SKM-1 treated with dmso at 0.1 percent for 144 hours (cell line): ENCODE results near the gene CD28.
"Not testable (repeated sequence)": the region's sequence is repeated elsewhere in the genome, so short reads cannot be mapped to it uniquely, and the experiment has no call there.

Experiments
- DNase-seq: peaks from one replicate; lab custom pipeline; 2025; ENCODE audit not compliant: unreplicated experiment; lab: John Stamatoyannopoulos, UW

Gene CD28

DNA sequence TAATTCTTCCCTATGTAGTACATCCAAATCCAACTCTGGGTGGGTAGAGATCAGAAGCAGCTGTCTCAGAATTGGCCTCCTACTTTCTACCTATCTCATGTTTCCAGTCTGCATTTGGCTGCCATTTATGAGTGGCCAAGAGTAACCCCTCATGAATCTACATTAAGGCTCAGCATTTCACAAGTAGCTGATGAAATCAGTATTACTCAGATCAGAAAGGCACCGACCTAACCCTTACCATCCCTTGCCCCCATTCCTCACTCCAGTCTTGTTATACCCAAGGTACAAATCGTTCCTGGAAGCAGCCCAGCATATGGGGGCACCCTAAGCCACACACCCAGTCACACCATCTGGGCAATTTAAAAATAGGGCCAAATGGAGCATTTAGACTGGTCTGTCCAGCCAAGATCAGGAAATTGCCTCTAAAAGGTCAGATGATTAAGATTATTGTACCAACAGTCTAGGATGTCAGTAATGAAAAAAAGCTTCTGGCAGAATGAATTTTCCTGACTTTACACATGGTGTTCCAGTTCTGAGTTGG, 37.1 kb downstream of the CD28 start:
- DNase-seq: no peak

DNA sequence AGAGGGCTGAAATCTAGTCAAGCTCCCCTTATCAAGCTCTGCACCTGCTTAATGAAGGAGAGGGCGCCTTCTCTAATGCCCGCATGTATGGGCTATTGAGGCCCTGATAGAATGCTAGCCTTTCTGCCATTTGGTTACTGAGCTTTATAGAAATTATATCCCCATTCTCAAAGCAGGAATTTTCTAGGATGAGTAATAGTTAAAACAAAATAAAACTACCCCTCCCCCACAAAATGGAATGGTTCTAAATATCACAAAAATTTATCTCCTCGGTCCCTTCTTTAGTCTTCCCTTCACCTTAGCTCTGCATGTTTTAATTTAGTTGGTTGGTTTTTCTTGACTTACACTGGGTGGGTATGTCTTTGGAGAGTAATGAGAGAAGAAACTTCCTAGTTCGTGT, 37.7 kb downstream of the CD28 start:
- no peak for DNase-seq

DNA sequence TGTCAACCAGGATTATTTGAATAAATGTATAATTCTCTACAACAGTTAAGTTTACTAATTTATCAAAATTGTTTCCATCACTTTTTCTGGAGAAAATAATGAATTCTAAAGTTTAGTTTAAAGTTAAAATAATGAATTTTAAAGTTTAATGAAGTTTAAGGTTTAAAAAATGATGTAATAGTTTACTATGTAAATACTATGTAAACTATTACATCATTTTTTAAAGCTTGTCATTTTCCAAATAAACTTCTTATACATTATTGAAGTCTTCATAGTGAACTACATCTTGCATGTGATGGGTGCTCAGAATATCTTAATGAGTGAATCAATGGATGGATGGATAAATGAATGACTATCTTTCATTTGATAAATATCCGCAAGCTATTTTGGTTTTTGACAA, 38.8 kb downstream of the CD28 start:
- DNase-seq: no peak

DNA sequence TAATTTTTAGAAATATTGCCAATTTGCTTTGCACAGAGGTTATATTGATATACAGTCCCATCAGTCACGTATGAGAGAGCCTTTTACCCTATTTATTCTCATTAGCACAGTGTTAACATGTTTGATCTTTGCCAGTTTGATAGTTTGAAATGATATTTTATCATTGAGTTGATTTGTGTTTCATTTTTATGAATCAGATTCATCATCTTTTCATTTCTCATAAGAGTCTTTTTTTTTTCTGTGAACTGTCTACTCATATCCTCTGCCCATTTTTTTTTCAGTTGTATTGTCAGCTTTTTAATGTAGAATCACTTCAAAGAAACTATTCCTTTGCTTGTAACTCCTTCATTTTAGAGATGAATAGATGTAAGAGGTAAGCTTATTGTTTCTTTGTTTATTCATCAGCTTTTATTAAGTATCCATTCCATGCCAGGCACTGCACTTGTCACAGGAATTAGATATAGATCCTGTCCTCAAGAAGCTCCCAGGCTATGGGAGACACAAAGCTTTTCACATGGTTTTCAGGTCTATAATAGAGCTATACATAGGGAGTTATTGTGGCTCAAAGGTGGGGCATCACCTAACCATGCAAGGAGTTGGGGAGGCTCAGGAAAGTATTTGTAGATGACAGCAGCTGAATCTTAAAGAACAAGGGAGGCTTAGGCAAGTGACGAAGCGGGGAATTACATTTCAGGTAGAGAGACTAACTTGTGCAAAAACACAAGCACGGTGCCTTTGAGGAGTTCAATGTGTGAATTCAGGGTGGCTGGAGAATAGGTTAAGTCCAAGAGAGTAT, 42.1 kb downstream of the CD28 start:
- no peak for DNase-seq

DNA sequence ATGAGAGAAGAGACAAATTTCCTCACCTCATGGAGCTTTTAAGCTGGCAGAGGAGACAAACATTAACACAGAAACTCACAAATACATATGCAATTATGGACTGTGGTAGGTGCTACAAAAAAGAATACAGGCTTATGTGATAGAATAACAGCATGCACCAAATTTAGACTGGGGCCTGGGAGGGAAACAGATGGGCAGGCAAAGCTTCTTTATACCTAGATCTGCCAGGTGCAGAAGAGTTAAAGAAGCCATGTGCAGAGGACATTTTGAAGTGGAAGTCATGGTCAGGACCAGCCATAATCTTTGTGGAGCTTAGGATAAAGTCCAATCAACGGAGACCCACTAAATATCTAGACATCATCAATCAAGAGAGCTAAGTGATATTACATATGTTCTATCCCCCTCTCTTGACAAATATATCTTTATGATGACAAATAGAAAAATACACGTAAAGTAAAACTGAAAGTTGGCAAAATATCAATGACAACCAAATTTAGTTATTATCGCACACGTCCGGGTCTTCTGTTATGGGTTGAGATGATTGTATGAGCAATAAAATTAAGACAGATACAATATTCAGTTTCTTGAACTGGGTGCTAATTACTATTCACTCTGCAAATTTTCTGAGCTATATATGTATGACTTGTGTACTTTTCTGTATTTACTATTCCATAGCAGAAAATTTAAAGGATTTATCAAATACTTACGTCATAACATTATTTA, 44.1 kb downstream of the CD28 start:
- no peak for DNase-seq

GRCh38 chr2:203751685-203752271, 45.3 kb downstream of the CD28 start:
- DNase-seq: peak; percentile 18

DNA sequence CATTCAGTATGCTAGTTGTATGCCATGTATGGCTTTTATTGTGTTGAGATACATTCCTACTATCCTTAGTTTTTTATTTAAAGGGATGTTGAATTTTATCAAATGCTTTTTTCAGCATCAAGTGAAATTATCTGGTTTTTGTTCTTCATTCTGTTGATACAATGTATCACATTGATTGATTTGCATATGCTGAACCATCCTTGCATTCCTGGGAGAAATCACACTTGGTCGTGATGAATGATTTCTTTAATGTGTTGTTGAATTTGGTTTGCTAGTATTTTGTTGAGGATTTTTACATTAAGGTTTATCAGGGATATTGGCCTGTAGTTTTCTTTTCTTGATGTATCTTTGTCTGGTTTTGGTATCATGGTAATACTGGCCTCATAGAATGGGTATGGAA, 49.7 kb downstream of the CD28 start:
- DNase-seq: no peak

GRCh38 chr2:203758841-203759689, 52.6 kb downstream of the CD28 start:
- DNase-seq: no peak

GRCh38 chr2:203759690-203760365, 53.4 kb downstream of the CD28 start:
- no peak for DNase-seq

DNA sequence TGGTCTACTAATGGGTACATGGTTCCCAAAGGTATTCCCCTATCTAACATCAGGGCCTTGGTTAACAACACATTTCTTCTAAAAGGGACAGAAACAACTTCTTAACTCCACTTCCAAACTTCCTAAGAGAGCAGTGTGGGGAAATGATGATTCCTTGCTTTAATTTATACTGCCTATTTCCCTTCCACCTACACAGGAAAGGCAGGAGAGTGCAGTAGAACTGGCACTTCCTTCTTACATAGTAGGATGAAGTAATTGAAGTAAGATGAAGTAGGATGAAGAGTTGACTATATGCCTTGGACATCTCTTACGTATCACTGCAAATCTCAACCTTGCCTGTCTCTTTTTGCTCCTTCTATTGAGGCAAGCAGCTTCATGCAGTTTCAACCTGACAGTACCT, 54.7 kb downstream of the CD28 start:
- DNase-seq: no peak

DNA sequence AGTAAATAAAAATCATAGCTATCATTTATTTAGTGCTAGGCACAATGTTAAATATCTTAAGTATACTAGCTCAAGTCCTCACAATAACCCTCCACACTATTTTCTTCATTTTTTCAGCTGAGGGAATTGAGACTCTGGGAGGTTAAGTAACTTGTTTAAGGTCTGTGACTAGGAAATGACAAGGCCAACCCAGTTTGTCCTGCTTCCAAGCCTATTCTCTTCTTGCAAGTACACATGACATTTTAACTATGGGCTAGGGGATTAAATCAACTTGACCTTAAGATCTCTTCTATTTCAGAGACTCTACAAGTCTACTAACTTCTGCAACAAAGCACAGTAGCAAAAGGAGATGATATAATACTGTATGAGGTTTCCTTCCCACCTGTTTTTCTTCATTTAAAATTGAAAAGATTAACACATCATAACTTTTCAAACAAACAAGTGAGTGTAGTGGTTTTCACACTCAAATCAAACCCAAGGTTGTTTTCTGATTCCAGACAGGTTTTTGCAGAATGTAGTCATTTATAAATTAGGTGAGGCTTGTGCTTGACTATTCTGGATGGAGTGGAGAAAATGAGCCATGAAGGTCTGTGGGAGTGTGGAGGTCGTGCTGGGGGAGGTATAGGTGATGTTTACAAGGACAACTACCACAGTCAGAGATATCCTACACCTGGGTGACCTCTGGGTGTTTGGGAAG, 57.0 kb downstream of the CD28 start:
- no peak for DNase-seq

DNA sequence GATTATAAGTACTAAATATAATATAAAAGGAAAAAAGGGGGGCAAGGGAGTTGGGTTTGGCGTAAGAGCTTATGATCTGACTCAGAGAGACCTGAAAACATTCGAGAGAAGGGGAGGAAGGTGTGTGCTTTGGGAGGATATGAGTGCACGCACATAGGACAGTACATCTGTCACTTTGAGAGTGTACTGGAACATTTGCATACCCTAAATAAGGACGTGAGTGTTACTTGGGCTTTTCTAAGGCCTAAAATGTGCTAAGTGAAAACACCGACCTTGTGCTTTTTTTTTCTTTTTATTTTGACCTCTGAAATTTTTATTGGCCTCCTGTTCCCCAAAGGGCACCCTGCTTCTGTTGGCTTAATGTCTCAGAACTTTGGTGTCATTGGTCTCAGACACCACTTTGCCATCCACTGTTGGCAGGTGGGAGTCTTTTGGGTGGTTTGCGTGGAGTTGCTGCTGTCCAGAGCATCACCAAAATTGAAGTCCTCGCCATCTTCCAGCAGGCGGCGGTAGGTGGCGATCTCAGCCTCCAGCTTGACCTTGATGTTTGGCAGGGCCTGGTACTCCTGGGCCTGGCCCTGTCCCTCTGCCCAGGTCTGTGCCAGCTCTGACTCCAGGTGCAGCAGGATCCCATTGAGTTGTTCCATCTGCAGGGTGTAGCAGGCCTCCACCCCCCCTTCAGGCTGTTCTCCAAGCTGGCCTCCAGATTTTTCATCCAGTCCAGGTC, 57.7 kb downstream of the CD28 start:
- DNase-seq: no peak

DNA sequence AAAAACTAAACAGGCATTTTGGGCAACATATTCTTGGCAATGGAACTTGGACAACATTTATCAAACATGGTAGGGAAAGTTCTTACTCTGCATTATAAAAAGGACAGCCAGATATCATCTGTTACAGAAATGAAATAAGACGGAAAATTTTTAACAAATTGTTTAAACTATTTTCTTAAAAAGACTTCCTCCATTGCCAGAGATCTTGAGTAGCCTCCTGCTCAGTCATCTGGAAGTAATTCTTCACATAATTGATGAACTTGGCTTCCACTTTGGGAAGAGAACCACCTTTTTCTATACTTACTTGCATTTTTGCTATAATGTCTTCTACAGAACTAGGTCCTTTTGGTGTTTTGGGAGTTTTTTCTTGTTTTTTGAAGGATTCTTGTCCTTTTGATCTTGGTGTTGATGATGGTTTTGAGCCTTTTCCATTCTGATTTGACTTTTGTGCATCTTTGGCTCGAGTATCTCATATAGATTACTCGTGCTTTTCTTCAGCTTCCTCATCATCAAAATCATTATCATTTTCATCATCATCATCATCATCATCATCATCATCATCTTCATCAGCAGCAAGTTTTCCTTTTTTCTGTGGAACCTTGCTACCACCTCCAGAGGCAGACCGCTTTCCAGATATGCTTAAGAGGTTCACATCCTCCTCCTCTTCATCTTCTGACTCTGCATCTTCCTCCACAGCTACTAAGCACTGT, 66.2 kb downstream of the CD28 start:
- DNase-seq: no peak

GRCh38 chr2:203774760-203775159, 68.3 kb downstream of the CD28 start:
- no peak for DNase-seq

DNA sequence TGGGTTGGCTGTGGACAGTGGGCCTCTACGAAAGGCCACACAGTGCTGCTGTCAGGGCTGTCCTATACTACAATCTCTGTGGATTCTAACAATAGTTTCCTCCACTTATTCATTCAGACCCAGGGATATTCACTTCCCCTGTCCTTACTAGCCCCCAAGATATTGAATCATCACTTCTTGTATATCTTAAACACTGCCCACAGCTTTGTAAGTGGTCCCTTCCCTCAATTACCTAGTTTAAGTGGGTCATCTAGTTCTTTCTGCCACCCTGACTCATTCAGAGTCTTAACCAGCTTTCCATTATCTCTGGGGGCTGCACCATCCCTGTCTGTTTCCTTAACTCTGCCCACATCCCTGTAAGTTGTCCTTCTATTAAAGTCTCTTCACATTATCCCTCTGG, 69.2 kb downstream of the CD28 start:
- no peak for DNase-seq

- no peak for DNase-seq
Observed at GRCh38 chr2:203777030-203777429, 70.6 kb downstream of the CD28 start.

GRCh38 chr2:203779477-203780073, 73.1 kb downstream of the CD28 start:
- DNase-seq: not testable (repeated sequence)

GRCh38 chr2:203780231-203780630, 73.8 kb downstream of the CD28 start:
- no peak for DNase-seq
